Lung (tissue), 12 donors: Measurements from ENCODE around the gene ARAP2. TPM values are rescaled to one million over a fixed set of nuclear protein-coding genes. Genes with fewer than 3 reads are reported as not detected.

Experiments used
- ATAC-seq: fragments of 200-7000 bp; cut with Tn5 transposase; one replicate; pipeline ENCODE4 v1.9.1; 2020; ENCODE audit warnings: moderate number of reproducible peaks; ENCODE audit not compliant: insufficient read depth, low FRiP score
- DNase-seq, 3 donors: peaks; one replicate each; pipeline ENCODE4 v3.0.0-alpha.2; 2013 to 2017
- H3K27ac ChIP-seq, 2 donors: one replicate each; pipeline ENCODE4 v1.5.1; 2013; ENCODE audit warnings: mild to moderate bottlenecking in 2 of 2, moderate library complexity in 2 of 2, control low read depth in 1 of 2, inconsistent platforms in 1 of 2, low read depth in 1 of 2, low read length in 1 of 2
- H3K27me3 ChIP-seq, 3 donors: one replicate each; pipeline ENCODE4 v1.5.1; 2013; ENCODE audit warnings: low read length in 2 of 3; ENCODE audit not compliant: control insufficient read depth in 3 of 3, insufficient read depth in 3 of 3
- H3K36me3 ChIP-seq, 4 donors: one replicate each; pipeline ENCODE4 v1.5.1; 2013; ENCODE audit warnings: low read length in 4 of 4, mild to moderate bottlenecking in 1 of 4, moderate library complexity in 1 of 4; ENCODE audit not compliant: control insufficient read depth in 4 of 4, insufficient read depth in 4 of 4
- H3K4me1 ChIP-seq, 5 donors: one replicate each; pipeline ENCODE4 v1.5.1; 2013; ENCODE audit warnings: low read length in 5 of 5, mild to moderate bottlenecking in 2 of 5, moderate library complexity in 1 of 5; ENCODE audit not compliant: control insufficient read depth in 5 of 5, insufficient read depth in 5 of 5
- H3K4me3 ChIP-seq: one replicate; pipeline ENCODE4 v1.5.1; 2013; ENCODE audit warnings: mild to moderate bottlenecking, control low read depth, moderate library complexity
- H3K9ac ChIP-seq, 2 donors: one replicate each; pipeline ENCODE4 v1.5.1; 2013; ENCODE audit warnings: low read length in 2 of 2, control low read depth in 1 of 2; ENCODE audit not compliant: insufficient read depth in 1 of 2
- H3K9me3 ChIP-seq, 4 donors: one replicate each; pipeline ENCODE4 v1.5.1; 2013; ENCODE audit warnings: low read length in 3 of 4, mild to moderate bottlenecking in 1 of 4, moderate library complexity in 1 of 4; ENCODE audit not compliant: control insufficient read depth in 4 of 4, insufficient read depth in 3 of 4
- CTCF ChIP-seq: IDR thresholded peaks from 2 replicates; pipeline ENCODE4 v1.5.1; 2012; ENCODE audit warnings: mild to moderate bottlenecking; ENCODE audit errors: control extremely low read depth, extremely low read depth
- WGBS, 2 donors: extraction: QIAGEN DNeasy Blood & Tissue Kit; methylation state at CpG; one replicate each; pipeline ENCODE4 v1.1.7; 2013; 5-methylcytosine and 5-hydroxymethylcytosine counted together
- polyA plus RNA-seq, 2 donors: library from polyadenylated mRNA; stranded (reverse); fragments of 200-250 nt; gene quantifications; one replicate each; pipeline ENCODE4 v1.2.1, GENCODE V29; 2013
- total RNA-seq, 2 donors: library from RNA; depleted of rRNA in 1 of 2; stranded (reverse); fragments of >200 nt in 1 of 2; gene quantifications; one replicate each; pipeline ENCODE4 v1.2.1, GENCODE V29; 2014 to 2021
- donor health status: control.
- donor health status: control.
- donor health status: Bipolar disorder and iron deficiency.
- donor health status: healthy.
- donor health status: DM: yes; HTN: yes; CAD: no.

The ARAP2 gene
- total and polyA plus RNA-seq, 4 donors = 5.9 to 77.8 (median 20.2) TPM

GRCh38 chr4:36256398-36256891 is 12.1 kb upstream of the ARAP2 start:
- H3K9ac ChIP-seq = no peak overlapping the region
- TF ChIP-seq CTCF = no peak
- ATAC-seq = no peak

GRCh38 chr4:36255577-36255976 is 11.3 kb upstream of the ARAP2 start:
- Histone ChIP-seq H3K9ac (no peak overlapping the region), H3K4me3 (no peak overlapping the region), H3K27ac (no peak overlapping the region), H3K9me3 (no peaks in the 10 kb centered on the region), H3K4me1 (no peaks in the 10 kb centered on the region), H3K36me3 (no peaks in the 10 kb centered on the region), H3K27me3 (no peaks in the 10 kb centered on the region)
- 26 to 68% methylated on average over 2 of the region's 2 CpGs for WGBS, 2 donors
- ATAC-seq (no peak), DNase-seq (no peak)
- TF ChIP-seq CTCF = no peak

More at GRCh38 chr4:36256398-36256891, 12.1 kb upstream of the ARAP2 start:
- Histone ChIP-seq H3K4me1 (no peaks in the 10 kb centered on the region), H3K27me3 (no peaks in the 10 kb centered on the region), H3K36me3 (no peaks in the 10 kb centered on the region), H3K27ac (no peak overlapping the region), H3K4me3 (no peak overlapping the region), H3K9me3 (no peaks in the 10 kb centered on the region)
- no peak for DNase-seq
- 53 to 61% methylated on average over 6 of the region's 6 CpGs for WGBS, 2 donors

GRCh38 chr4:36254371-36254770 is 10.1 kb upstream of the ARAP2 start:
- Histone ChIP-seq H3K4me3 (no peak overlapping the region), H3K27ac (no peak overlapping the region), H3K36me3 (no peaks in the 10 kb centered on the region), H3K27me3 (no peaks in the 10 kb centered on the region), H3K9me3 (no peaks in the 10 kb centered on the region), H3K9ac (no peak overlapping the region), H3K4me1 (no peaks in the 10 kb centered on the region)
- DNase-seq (no peak), ATAC-seq (no peak)
- no peak for TF ChIP-seq CTCF
- WGBS, 2 donors = 69 to 77% methylated on average over 2 of the region's 2 CpGs

- 69 to 87% methylated on average over 2 of the region's 2 CpGs for WGBS, 2 donors
- Histone ChIP-seq H3K27me3 (peaks cover 0 to 5% (median 0%) of the 10 kb centered on the region in 3 donors), H3K4me1 (no peaks in the 10 kb centered on the region), H3K27ac (no peak overlapping the region), H3K4me3 (no peak overlapping the region), H3K36me3 (no peaks in the 10 kb centered on the region), H3K9ac (no peak overlapping the region), H3K9me3 (no peaks in the 10 kb centered on the region)
- DNase-seq (no peak), ATAC-seq (no peak)
- TF ChIP-seq CTCF = no peak
These were observed 7.7 kb upstream of the ARAP2 start for GRCh38 chr4:36251983-36252382.
